Fibroblast of skin of right biceps (primary cell): ENCODE results near the gene GNG4.

Source experiments
- DNase-seq: peaks from one replicate; pipeline ENCODE4 v3.0.0-alpha.2; 2013

GNG4 gene

DNA sequence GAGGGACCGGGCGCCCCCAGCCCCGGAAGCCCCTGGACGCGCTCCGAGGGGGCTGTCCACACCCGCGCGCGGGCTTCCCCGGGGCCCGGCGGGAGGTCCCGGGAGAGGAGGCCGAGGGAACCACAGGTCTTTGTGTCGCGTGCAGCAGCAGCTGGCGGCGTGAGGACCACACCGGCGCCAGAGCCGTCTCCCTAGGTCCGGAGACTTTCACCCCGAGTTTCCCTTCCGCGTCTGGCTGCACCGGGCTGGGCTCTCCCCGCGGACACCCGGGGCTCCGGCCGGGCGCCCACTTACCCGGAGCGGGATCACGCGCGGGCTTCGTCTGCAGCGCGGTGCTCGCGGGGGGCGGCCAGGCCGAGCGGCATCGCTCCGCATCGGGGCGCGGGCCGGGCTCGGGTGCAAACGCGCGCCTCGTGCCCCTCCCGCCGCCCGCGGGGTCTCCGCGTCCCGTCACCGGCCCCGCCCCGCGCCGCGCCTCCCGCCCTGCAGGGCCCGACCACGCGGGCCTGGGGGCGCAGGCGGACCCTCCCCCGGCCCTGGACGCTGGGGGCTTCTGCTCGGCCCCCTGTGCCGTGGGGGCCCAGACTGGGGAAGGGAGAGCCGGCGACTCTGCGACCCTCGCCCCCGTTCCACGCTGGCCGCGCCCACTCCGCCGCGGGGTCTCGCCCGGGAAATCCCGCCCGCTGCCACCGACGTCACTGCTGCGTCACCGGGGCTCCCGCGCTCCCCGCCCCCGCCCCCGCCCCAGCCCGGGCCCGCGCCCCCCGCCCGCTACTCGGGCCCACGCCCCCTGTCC is at the start of gene GNG4:
GNG4 (minus strand) TSS at position 417 of the 796 bp plus-strand sequence. CDS start 65,946 bp downstream, outside the sequence.
- no peak for DNase-seq

DNA sequence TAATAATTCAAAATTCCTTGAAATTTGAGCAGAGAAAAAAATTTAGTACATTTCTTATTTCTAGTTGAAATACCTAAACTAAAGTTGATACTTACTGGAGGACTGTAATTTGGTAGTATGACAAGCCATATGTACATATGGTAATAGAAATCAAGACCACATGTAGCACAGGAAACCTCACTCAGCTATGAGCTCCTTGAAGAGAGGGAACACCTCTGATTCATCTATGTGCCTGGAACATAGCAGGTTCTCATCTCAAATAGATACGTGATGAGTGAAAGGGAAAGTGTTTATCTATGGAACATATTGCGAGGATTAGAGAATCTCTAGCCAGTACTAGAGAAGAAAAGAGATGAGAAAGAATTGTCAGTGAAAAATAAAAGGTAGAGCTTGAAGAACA is 47.9 kb upstream of the GNG4 start:
- DNase-seq: peak; percentile 76

- DNase-seq: no peak
These were observed 39.8 kb upstream of the GNG4 start for GRCh38 chr1:235689356-235689755.

GRCh38 chr1:235688096-235688495 is 38.5 kb upstream of the GNG4 start:
- DNase-seq: no peak

GRCh38 chr1:235683653-235684052 is 34.1 kb upstream of the GNG4 start:
- DNase-seq: no peak

DNA sequence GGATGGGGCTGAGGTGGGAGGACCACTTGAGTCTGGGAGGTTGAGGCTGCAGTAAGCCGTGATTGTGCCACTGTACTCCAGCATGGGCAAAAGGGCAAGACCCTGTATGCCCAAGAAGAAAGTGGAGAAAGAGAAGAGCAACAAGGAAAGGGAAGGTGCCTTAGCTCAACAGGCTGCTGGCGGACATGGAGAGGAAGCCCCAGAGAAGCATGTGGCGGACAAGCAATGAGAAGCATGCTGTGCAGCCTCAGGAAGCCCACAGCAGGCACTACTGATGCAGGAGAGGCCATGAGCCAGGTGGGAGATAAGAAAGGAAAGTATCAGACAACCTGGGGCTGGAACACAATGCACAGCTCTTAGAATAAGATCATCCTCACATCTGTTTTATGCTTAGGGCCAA is 32.6 kb upstream of the GNG4 start:
- no peak for DNase-seq

DNA sequence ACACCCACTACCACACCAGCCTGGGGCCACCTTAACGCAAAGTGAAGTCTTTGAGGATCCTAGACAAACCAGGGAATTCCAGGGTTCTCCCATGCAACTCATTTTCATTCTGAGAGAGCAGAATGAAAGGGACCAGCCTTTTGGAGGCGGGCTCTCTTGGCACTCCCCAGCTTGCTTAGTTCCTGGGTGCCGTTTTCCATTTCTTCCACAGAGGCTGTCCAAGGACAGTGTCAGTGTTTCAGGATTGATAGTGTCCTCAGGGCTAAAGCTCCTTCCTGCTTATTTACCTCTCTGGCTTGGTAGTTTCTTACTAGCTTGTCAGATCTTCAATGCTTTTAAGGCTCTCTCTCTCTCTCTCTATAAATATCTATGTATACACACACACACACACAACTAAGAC is 30.1 kb upstream of the GNG4 start:
- no peak for DNase-seq

DNA sequence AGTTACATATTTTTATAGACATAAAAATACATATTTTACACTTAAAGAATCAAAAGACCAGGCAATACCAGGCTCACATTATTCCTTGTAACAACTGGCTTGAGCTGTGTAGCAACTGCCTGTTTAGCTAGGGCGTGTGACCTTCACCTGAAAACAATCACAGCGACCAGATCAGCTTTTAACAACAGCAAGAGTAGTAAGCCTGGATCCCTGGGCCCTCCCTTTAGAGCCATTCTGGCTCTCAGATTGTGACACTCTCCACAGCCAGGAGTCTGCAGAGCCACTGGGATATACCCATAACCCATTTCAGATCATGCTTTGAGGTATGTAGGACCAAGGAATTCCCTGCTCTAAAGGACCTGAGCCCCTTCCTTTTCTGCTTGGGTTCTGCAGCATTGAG is 29.4 kb upstream of the GNG4 start:
- no peak for DNase-seq

- DNase-seq: no peak
These were observed 25.7 kb upstream of the GNG4 start for GRCh38 chr1:235675152-235675890.

DNA sequence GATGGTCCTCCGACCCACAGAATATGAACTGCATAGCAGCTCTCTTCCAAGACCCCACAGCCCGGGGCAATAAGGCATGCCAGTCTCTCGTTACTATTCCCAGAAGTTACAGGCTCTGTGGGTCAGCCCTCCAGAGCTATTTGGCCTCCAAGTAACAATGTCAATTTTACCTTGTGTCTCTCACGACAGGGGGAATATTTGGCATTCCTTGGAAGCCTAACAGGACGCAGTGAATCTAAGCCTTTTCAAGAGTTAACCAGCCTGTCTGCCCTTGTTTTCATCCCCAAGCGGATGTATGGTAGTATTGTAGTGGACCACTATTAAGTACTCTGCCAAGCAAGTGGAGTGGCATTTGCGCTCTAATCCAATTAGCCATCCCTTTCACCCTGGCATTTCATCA is 24.4 kb upstream of the GNG4 start:
- DNase-seq: no peak

DNA sequence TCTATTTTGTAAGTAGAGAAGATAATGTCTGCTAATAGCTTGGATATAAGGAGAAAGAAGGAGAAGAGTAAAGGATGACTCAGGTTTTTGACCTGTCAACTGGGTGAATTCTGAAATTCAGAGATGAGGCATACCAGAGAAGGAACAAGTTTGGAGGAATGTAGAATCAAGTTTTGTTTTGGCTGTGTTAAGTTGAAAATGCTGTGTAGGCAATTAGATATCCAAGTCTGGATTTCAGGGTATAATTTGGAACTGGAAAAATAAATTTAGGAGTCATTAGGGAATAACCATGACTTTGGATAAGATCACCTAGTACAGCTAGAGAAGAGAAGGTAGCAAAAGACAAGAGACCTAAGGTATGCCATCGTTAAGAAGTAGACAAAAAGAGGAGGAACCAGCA is 22.4 kb upstream of the GNG4 start:
- DNase-seq: no peak

- DNase-seq: no peak
These were observed 20.7 kb upstream of the GNG4 start for GRCh38 chr1:235670157-235670776.

DNA sequence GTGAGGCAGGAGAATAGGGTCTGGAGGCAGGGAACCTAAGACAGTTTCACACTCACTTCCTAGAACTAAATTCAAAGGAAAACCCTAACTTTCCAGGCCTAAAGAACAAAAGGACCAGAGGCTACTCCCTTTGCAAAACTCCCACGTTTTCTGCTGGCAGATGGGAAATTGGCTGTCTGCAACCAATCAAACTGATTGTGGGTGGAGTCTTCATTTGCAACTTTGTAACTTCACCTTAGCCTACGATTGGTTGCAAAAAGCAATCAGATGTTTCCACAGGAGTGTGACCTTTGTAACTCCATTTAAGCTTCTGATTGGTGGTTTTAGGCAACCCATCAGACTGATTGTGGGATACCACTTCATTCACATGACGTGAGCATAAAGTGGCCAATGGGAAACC is 19.7 kb upstream of the GNG4 start:
- DNase-seq: no peak

- DNase-seq: no peak
These were observed 14.0 kb upstream of the GNG4 start for GRCh38 chr1:235663628-235664027.

- no peak for DNase-seq
These were observed 12.0 kb upstream of the GNG4 start for GRCh38 chr1:235661568-235661967.

GRCh38 chr1:235659186-235659771 is 9.7 kb upstream of the GNG4 start:
- no peak for DNase-seq

- DNase-seq: no peak
These were observed 8.4 kb upstream of the GNG4 start for GRCh38 chr1:235657747-235658526.

DNA sequence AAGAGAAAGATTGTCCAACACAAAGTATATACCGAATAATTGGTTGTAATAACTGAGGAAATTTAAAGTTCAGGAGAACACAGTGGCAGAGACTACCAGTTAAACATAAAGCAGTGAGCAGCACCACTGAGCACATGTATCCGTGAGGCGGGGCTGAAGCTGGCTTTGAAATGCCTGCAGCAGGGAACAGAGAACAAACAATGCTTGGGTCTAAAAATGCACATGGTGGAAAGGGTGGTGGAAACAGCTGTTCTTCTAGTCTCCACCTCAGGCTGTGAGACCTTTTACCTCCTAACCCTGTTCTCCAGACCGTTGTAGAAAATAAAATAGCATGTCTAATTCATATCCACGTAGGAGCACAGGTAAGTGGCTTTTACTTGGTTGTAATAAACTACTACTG is 7.7 kb upstream of the GNG4 start:
- DNase-seq: no peak

DNA sequence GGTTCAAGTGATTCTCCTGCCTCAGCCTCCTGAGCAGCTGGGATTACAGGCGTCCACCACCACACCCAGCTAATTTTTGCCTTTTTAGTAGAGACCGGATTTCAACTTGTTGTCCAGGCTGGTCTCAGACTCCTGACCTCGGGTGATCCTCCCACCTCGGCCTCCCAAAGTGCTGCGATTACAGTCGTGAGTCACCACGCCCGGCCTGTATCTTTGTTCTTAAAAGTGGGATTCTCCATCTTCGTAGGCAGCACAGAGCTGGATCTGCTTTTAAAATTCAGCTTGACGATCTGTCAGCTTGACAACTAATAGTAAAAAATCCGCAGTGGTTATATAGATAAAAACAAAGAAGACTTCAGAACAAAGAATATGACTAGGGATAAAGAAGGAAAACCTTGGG is 2.8 kb upstream of the GNG4 start:
- DNase-seq: no peak

GRCh38 chr1:235651170-235651806 is 1.7 kb upstream of the GNG4 start:
- no peak for DNase-seq

GRCh38 chr1:235650341-235651169 is 971 bp upstream of the GNG4 start:
- no peak for DNase-seq
